ENCODE data around the gene SFRP5.

SFRP5 gene

GRCh38 chr10:97765201-97765600 is 6.6 kb downstream of the SFRP5 start:
- no peak for DNase-seq (ENCODE audit: low read depth, low spot score)

- DNase-seq (ENCODE audit: low read depth, low spot score): no peak
Measured at GRCh38 chr10:97764519-97764931, 7.3 kb downstream of the SFRP5 start.

- no peak for DNase-seq (ENCODE audit: low read depth, low spot score)
Measured at GRCh38 chr10:97763947-97764346, 7.9 kb downstream of the SFRP5 start.

- no peak for DNase-seq (ENCODE audit: low read depth, low spot score)
Measured at GRCh38 chr10:97763411-97763810, 8.4 kb downstream of the SFRP5 start.

GRCh38 chr10:97762816-97763215 is 9.0 kb downstream of the SFRP5 start:
- no peak for DNase-seq (ENCODE audit: low read depth, low spot score)

GRCh38 chr10:97762056-97762455 is 9.7 kb downstream of the SFRP5 start:
- no peak for DNase-seq (ENCODE audit: low read depth, low spot score)

- DNase-seq (ENCODE audit: low read depth, low spot score): no peak
Measured at GRCh38 chr10:97761331-97761865, 10.4 kb downstream of the SFRP5 start.

- DNase-seq (ENCODE audit: low read depth, low spot score): no peak
Measured at GRCh38 chr10:97760461-97761257, 11.1 kb downstream of the SFRP5 start.

GRCh38 chr10:97759946-97760345 is 11.9 kb downstream of the SFRP5 start:
- no peak for DNase-seq (ENCODE audit: low read depth, low spot score)

- DNase-seq (ENCODE audit: low read depth, low spot score): no peak
Measured at GRCh38 chr10:97759158-97759887, 12.5 kb downstream of the SFRP5 start.

- DNase-seq (ENCODE audit: low read depth, low spot score): no peak
Measured at GRCh38 chr10:97757471-97757870, 14.3 kb downstream of the SFRP5 start.

GRCh38 chr10:97755718-97756117 is 16.1 kb downstream of the SFRP5 start:
- no peak for DNase-seq (ENCODE audit: low read depth, low spot score)

- no peak for DNase-seq (ENCODE audit: low read depth, low spot score)
Measured at GRCh38 chr10:97754726-97755125, 17.1 kb downstream of the SFRP5 start.

GRCh38 chr10:97752956-97753355 is 18.8 kb downstream of the SFRP5 start:
- no peak for DNase-seq (ENCODE audit: low read depth, low spot score)

GRCh38 chr10:97748116-97748515 is 23.7 kb downstream of the SFRP5 start:
- DNase-seq (ENCODE audit: low read depth, low spot score): no peak

GRCh38 chr10:97747573-97747972 is 24.2 kb downstream of the SFRP5 start:
- no peak for DNase-seq (ENCODE audit: low read depth, low spot score)

- DNase-seq (ENCODE audit: low read depth, low spot score): no peak
Measured at GRCh38 chr10:97744405-97745035, 27.3 kb downstream of the SFRP5 start.

- no peak for DNase-seq (ENCODE audit: low read depth, low spot score)
Measured at GRCh38 chr10:97743169-97743943, 28.4 kb downstream of the SFRP5 start.

- no peak for DNase-seq (ENCODE audit: low read depth, low spot score)
Measured at GRCh38 chr10:97740613-97741012, 31.2 kb downstream of the SFRP5 start.

GRCh38 chr10:97738616-97739015 is 33.2 kb downstream of the SFRP5 start:
- no peak for DNase-seq (ENCODE audit: low read depth, low spot score)

GRCh38 chr10:97737770-97738265 is 34.0 kb downstream of the SFRP5 start:
- DNase-seq (ENCODE audit: low read depth, low spot score): no peak

Data from activated naive CD8-positive, alpha-beta T cell treated with anti-CD3 and anti-CD28 coated beads, Interleukin-2, amount 50 U/mL, for 16 hours (primary cell).